Measurements from ENCODE around the gene JUNB.
A peak's percentile ranks its signal among the peaks of the same experiment; 100 is the strongest.

Gene JUNB

DNA sequence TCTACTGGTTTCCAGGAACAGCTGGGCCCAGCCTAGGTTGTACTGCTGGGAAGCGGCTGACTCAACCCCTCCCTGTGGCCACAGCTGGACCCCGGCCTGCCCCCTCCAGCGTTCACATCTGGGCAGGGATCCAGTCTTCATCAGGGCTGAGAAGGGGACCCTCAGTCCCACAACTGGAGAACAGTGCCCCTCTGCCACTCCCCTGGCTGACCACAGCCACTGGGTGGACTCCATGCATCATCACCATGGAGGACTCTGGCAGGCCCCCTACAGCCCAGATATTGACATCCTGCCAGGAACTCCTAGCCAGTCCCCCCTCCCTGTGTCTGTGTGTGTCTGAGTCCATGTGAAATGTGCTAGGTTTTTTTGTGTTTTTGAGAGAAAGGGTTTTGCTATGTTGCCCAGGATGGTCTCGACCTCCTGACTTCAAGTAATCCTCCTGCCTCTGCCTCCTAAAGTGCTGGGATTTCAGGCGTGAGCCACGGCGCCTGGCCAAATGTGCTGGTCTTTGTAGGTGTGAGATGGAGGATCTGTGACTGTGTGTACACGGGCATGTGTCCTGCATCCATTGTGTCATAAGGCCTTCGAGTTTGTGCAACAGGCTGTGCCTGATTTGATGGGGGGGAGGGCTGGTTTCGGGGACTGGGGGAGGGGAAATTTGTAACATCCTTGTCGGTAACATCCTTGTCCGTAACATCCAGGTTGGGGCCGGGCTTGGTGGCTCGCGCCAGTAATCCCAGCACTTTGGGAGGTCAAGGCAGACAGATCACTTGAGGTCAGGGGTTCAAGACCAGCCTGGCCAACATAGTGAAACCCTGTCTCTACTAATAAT lies 11.9 kb upstream of the JUNB start:
- no peak for DNase-seq (ENCODE audit: low read depth)
- TF ChIP-seq, protein P1, sequence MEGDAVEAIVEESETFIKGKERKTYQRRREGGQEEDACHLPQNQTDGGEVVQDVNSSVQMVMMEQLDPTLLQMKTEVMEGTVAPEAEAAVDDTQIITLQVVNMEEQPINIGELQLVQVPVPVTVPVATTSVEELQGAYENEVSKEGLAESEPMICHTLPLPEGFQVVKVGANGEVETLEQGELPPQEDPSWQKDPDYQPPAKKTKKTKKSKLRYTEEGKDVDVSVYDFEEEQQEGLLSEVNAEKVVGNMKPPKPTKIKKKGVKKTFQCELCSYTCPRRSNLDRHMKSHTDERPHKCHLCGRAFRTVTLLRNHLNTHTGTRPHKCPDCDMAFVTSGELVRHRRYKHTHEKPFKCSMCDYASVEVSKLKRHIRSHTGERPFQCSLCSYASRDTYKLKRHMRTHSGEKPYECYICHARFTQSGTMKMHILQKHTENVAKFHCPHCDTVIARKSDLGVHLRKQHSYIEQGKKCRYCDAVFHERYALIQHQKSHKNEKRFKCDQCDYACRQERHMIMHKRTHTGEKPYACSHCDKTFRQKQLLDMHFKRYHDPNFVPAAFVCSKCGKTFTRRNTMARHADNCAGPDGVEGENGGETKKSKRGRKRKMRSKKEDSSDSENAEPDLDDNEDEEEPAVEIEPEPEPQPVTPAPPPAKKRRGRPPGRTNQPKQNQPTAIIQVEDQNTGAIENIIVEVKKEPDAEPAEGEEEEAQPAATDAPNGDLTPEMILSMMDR (IDR thresholded peaks at IDR 0.05; ENCODE audit: low read depth, low read length, missing control alignments): peak; percentile 29
- H3K4me3 ChIP-seq (ENCODE audit: low read depth, low read length): peak overlapping the region; percentile 68

DNA sequence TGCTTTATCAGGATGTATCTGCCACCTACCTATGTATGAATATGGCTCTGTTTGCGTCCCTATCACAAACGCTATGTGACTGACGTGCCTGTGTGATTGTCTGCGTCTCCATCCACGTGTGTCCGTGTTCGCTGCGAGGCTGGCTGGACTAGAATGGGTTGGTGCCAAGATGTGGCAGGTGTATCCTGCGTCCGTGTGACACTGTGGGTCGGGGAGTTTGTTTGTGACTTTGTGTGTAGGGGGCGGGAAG lies 9.2 kb upstream of the JUNB start:
- DNase-seq (ENCODE audit: low read depth): no peak
- TF ChIP-seq, protein P1 (IDR thresholded peaks at IDR 0.05; ENCODE audit: low read depth, low read length, missing control alignments): no peak
- H3K4me3 ChIP-seq (ENCODE audit: low read depth, low read length): peak overlapping the region; percentile 54

DNA sequence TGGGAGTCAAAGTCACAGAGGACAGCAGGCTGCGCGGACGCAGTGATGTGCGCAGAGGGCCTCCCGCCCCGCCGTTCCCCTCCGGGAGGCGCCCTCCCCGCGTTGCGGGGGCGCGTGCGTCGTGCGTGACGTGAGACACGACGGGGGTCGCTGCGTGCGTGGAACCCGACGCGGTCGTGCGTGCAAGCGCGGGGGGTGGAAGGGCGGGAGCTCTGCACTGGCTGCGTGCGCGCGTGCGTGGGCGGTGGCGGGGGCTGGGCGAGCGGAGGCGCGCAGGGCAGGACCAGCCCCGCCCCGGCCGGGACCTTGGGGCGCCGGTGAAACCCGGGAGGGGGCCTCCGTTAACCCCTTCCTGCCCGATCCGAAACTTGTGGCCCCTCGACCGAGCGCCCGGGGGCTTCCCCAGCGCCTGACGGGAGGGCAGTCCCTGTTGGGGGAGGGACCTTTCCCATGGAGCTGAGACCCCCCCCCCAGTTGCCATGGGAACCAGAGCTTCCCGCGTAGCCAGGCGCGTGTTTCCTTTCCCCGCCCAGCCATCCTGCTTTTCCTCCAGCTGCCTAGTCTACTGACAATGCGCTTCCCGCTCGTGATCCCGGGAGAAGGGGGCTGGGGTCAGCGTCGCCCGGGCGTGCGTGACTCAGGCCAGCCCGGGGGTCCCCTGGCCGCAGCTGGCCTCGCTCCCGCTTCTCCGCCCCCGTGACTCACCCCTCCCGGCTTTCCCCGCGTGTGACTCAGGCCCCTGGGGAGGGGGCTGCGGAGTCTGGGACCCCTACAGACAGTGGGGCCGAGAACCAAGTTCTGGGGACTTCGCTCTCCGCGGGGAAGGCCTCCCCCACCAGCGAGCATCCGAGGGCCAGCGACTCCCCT lies 8.6 kb upstream of the JUNB start:
- TF ChIP-seq, protein P1 (IDR thresholded peaks at IDR 0.05; ENCODE audit: low read depth, low read length, missing control alignments): peak; percentile 13
- no peak for DNase-seq (ENCODE audit: low read depth)
- H3K4me3 ChIP-seq (ENCODE audit: low read depth, low read length): peak overlapping the region; percentile 54

DNA sequence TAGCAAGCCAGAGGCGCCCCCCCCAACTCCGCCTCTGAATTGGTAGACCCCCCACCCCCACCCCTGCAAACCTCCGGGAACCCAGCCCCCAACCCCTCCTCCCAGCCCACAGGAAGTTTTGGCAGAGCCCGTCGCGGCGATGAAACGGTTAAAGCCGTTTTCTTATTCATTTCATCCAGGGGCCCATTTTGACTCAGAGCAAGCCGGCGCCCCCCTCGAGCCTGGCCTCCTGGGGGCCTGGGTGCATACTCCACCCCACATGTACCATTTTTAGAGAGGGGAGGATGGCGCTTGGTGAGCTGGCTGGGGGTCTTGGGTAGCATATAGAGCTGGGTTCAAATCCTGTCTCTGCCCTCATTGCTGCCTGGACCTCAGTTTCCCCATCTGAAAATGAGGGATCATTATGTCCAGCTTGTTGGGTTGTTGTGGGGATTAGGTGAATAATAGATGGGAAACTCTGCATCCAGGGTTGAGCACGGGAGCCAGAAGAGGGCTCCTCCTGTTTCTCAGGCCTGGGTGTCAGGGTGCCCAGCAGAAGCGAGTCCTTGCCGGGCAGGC lies 7.9 kb upstream of the JUNB start:
- TF ChIP-seq, protein P1 (IDR thresholded peaks at IDR 0.05; ENCODE audit: low read depth, low read length, missing control alignments): no peak
- H3K4me3 ChIP-seq (ENCODE audit: low read depth, low read length): no peak overlapping the region; the same call in none of the 2 replicates
- no peak for DNase-seq (ENCODE audit: low read depth)

DNA sequence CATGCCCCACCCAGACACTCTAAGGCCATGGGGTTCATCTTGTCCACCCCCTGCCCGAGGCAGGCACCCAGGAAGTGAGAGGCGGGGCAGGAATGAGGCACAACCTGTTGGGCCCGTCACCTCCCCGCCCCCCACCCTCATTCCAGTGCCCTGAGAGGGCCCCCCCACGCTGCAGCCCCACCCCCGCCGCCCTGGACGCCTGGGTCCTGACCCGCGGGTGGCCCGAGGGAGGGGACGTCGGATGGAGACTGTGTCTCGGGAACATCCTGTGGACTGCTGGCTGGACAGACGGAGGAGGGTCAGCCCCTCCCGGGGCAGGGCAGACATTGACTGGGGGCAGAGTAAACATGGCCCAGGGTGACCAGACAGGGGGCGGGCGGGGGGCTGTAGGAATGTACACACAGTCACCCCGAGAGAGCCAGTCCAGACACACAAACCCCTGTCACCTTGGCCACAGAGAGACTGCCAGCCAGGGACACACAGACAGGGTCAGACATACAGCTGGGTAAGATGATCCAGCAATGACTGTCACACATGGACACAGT lies 7.4 kb upstream of the JUNB start:
- H3K4me3 ChIP-seq (ENCODE audit: low read depth, low read length): no peak overlapping the region
- TF ChIP-seq, protein P1 (IDR thresholded peaks at IDR 0.05; ENCODE audit: low read depth, low read length, missing control alignments): no peak
- DNase-seq (ENCODE audit: low read depth): no peak

DNA sequence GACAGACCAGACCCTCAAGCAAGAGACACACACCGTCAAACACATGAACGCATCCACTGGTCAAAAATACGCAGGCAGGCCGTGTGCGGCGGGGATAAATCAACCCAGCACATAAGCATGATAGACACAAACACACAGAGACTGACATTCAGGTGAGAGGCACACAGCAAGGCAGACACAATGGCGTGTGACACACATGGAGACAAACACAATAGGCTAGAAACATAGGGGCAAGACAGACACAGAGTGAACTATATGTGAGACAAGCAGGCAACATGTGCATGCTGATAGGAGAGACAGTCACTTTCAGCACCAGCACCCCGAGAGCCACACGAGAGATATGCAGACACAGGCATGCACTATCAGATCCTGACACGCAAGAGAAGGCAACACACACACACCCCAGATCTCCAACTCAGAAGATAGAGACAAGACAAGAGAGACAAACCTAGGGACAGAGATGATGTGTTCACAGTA lies 6.9 kb upstream of the JUNB start:
- TF ChIP-seq, protein P1 (IDR thresholded peaks at IDR 0.05; ENCODE audit: low read depth, low read length, missing control alignments): no peak
- H3K4me3 ChIP-seq (ENCODE audit: low read depth, low read length): no peak overlapping the region
- no peak for DNase-seq (ENCODE audit: low read depth)
